GM12864 (cell line): ENCODE results near the gene STK38L.
A peak's percentile ranks its signal among the peaks of the same experiment; 100 is the strongest.

Experiments used
- DNase-seq: peaks from one replicate; pipeline ENCODE4 v3.0.0-alpha.2; 2011; ENCODE audit warnings: low read depth
- H3K4me3 ChIP-seq: 2 replicates; pipeline ENCODE4 v1.5.1; 2011; ENCODE audit warnings: mild to moderate bottlenecking, low read depth, low read length, control low read depth
- CTCF ChIP-seq: IDR thresholded peaks from 2 replicates; pipeline ENCODE4 v1.5.1; 2011; ENCODE audit warnings: low read depth, mild to moderate bottlenecking, moderate library complexity, low read length, control low read depth, inconsistent platforms; ENCODE audit errors: missing control alignments

The STK38L gene

GRCh38 chr12:27243804-27244688 is at the start of gene STK38L:
Gene STK38L, plus strand, starts transcription at chr12:27244286. Its CDS starts 53,435 bp downstream, at chr12:27297721.
- peak; percentile 20 for TF ChIP-seq CTCF

GRCh38 chr12:27194644-27195043 is 49.4 kb upstream of the STK38L start:
- TF ChIP-seq CTCF: no peak
- no peak for DNase-seq
- no peak overlapping the region for H3K4me3 ChIP-seq

More at GRCh38 chr12:27243804-27244688, at the start of gene STK38L:
- DNase-seq: peak; percentile 91
- peak within 1 kb of the TSS; percentile 81 for H3K4me3 ChIP-seq

GRCh38 chr12:27198036-27198435 is 46.0 kb upstream of the STK38L start:
- DNase-seq: no peak
- H3K4me3 ChIP-seq: no peak overlapping the region
- no peak for TF ChIP-seq CTCF

GRCh38 chr12:27199638-27200300 is 44.3 kb upstream of the STK38L start:
- no peak overlapping the region for H3K4me3 ChIP-seq
- DNase-seq: no peak
- no peak for TF ChIP-seq CTCF

- no peak for TF ChIP-seq CTCF
- no peak for DNase-seq
- H3K4me3 ChIP-seq: no peak overlapping the region
Observed at GRCh38 chr12:27201169-27201568, 42.9 kb upstream of the STK38L start.

GRCh38 chr12:27206801-27207502 is 37.1 kb upstream of the STK38L start:
- DNase-seq: no peak
- no peak overlapping the region for H3K4me3 ChIP-seq
- TF ChIP-seq CTCF: no peak
